GM23248 (cell line): ENCODE results near the gene CMSS1. TPM values are rescaled to one million over a fixed set of nuclear protein-coding genes. Genes with fewer than 3 reads are reported as not detected.

Experiments used
- DNase-seq: peaks from one replicate; pipeline ENCODE4 v3.0.0-alpha.2; 2015
- H2AFZ ChIP-seq: fragments of 200-600 bp; sonication (generic); 2 replicates; pipeline ENCODE4 v1.6.1; 2016; ENCODE audit warnings: antibody characterized with exemption
- H3F3A ChIP-seq: fragments of 200-600 bp; sonication (generic); 2 replicates; pipeline ENCODE4 v1.6.1; 2016; ENCODE audit warnings: mild to moderate bottlenecking, antibody characterized with exemption, mixed run types; ENCODE audit not compliant: insufficient read depth
- H3K27ac ChIP-seq: fragments of 200-600 bp; sonication (generic); 2 replicates; pipeline ENCODE4 v1.5.1; 2016; ENCODE audit warnings: mild to moderate bottlenecking
- H3K27me3 ChIP-seq: fragments of 200-600 bp; sonication (generic); replicated peaks from 2 replicates; pipeline ENCODE4 v1.6.1; 2016; ENCODE audit warnings: mild to moderate bottlenecking; ENCODE audit not compliant: insufficient read depth
- H3K36me3 ChIP-seq: fragments of 200-600 bp; sonication (generic); 2 replicates; pipeline ENCODE4 v1.6.1; 2016; ENCODE audit warnings: low read depth, mild to moderate bottlenecking
- H3K4me1 ChIP-seq: fragments of 200-600 bp; sonication (generic); 2 replicates; pipeline ENCODE4 v1.6.1; 2016; ENCODE audit warnings: mild to moderate bottlenecking; ENCODE audit not compliant: insufficient read depth
- H3K4me2 ChIP-seq: fragments of 200-600 bp; sonication (generic); one replicate; pipeline ENCODE4 v1.6.1; 2016; ENCODE audit warnings: mild to moderate bottlenecking; ENCODE audit not compliant: unreplicated experiment
- H3K4me3 ChIP-seq: fragments of 200-600 bp; sonication (generic); 2 replicates; pipeline ENCODE4 v1.5.1; 2016; ENCODE audit warnings: mild to moderate bottlenecking
- H3K79me2 ChIP-seq: fragments of 200-600 bp; sonication (generic); 2 replicates; pipeline ENCODE4 v1.6.1; 2016; ENCODE audit warnings: mild to moderate bottlenecking; ENCODE audit not compliant: insufficient read depth
- H3K9ac ChIP-seq: fragments of 200-600 bp; sonication (generic); 2 replicates; pipeline ENCODE4 v1.6.1; 2016; ENCODE audit warnings: mild to moderate bottlenecking
- H3K9me2 ChIP-seq: fragments of 200-600 bp; sonication (generic); 2 replicates; pipeline ENCODE4 v1.6.1; 2016; ENCODE audit warnings: mixed run types, mild to moderate bottlenecking, moderate library complexity; ENCODE audit not compliant: insufficient read depth
- H3K9me3 ChIP-seq: fragments of 200-600 bp; sonication (generic); one replicate; pipeline ENCODE4 v1.6.1; 2017; ENCODE audit warnings: low read depth
- H4K20me1 ChIP-seq: fragments of 200-600 bp; sonication (generic); 2 replicates; pipeline ENCODE4 v1.6.0; 2016; ENCODE audit not compliant: insufficient read depth
- EZH2 ChIP-seq: fragments of 200-600 bp; sonication (generic); IDR thresholded peaks from 2 replicates; pipeline ENCODE4 v1.6.1; 2018; ENCODE audit warnings: antibody characterized with exemption, mild to moderate bottlenecking; ENCODE audit not compliant: insufficient read depth, poor library complexity, severe bottlenecking
- EZH2phosphoT487 ChIP-seq: fragments of 200-600 bp; sonication (generic); IDR thresholded peaks from 2 replicates; pipeline ENCODE4 v1.6.1; 2018; ENCODE audit warnings: antibody characterized with exemption, moderate library complexity, mild to moderate bottlenecking, low read depth; ENCODE audit not compliant: insufficient read depth
- whole genome bisulfite sequencing, 2 experiments: methylation state at CpG; one replicate each; pipeline ENCODE4 v1.1.6; 2015 to 2017; ENCODE audit warnings: low lambda C conversion rate in 2 of 2, low coverage in 1 of 2; ENCODE audit errors: missing lambda C conversion rate in 2 of 2; 5-methylcytosine and 5-hydroxymethylcytosine counted together
- in situ Hi-C: fragments of 300-500 bp; cut with MboI; formaldehyde crosslinking; loops from 2 replicates; pipeline ENCODE4 v1.15.0; 2020
- polyA plus RNA-seq: library from polyadenylated mRNA; unstranded; fragments of >200 nt; fragmentation: Nextera tagmentation; extraction: Ambion mirVana; gene quantifications from 2 replicates; pipeline ENCODE4 v1.2.1, GENCODE V29; 2016
- total RNA-seq: library from RNA; depleted of rRNA; stranded (reverse); fragments of >200 nt; shearing (Covaris generic); gene quantifications from 2 replicates; pipeline ENCODE4 v1.2.3, GENCODE V29; 2014

Gene CMSS1
- total and polyA plus RNA-seq, 2 experiments from 2014 or later: 17.2 to 26.6 TPM

DNA sequence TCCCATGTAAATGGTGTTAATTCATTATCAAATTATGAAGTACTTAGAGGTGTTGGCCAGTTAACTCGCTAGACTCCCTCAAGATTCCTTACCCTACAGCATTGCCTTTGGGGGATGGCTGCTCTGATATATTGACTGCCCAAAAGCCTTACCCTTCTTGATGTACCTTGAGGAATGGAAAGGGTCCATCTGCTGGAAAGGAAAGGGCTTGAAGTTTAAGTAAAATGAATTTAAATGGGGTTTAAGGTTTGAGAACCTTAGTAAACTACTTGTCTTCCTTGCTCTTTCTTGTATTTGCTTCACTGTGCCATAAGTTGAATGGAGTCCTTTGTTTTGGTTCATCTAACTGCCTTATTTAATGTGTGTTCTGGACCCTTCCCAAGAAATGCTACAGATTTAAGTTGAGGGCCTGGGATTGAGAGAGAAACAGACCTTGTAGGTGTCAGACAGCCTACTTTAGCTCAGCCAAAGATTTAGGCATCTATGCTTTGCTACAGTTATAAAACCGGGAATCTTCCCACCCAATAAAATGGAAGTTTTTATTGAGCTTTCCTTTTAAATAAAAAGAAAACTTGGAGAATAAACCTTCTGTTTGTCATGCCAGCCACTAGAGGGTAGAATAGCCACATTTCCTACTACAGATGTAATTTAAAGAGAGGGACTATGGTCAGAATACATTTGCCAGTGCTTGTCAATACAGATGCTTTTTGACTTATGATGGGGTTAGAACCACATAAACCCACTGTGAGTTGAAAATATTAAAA, 25.3 kb downstream of the CMSS1 start:
- Histone ChIP-seq H3K4me1 (peaks cover 44% of the 10 kb centered on the region), H3K4me3 (no peak overlapping the region), H2AFZ (no peak overlapping the region), H3K9me3 (no peaks in the 10 kb centered on the region), H3K27me3 (no peaks in the 10 kb centered on the region), H3K9ac (peak overlapping the region; percentile 33; the same call in 1 of the 2 replicates), H3K79me2 (peaks cover 24% of the 10 kb centered on the region), H3K4me2 (peak overlapping the region; percentile 21), H3F3A (peaks cover 45% of the 10 kb centered on the region), H4K20me1 (no peaks in the 10 kb centered on the region), H3K9me2 (no peaks in the 10 kb centered on the region), H3K36me3 (no peaks in the 10 kb centered on the region), H3K27ac (peak overlapping the region; percentile 81)
- in situ Hi-C loops: no loop called here
- 50 to 53% methylated on average over 2 of the region's 2 CpGs for WGBS, 2 experiments
- TF ChIP-seq EZH2phosphoT487: no peak
- TF ChIP-seq EZH2: no peak
- DNase-seq: peak; percentile 78

- Histone ChIP-seq H3K4me1 (peaks cover 44% of the 10 kb centered on the region), H3K4me2 (peak overlapping the region; percentile 21), H3K36me3 (peaks cover 6% of the 10 kb centered on the region; the same call in 1 of the 2 replicates), H3K79me2 (peaks cover 31% of the 10 kb centered on the region), H3K9me2 (no peaks in the 10 kb centered on the region), H2AFZ (no peak overlapping the region), H3K9ac (peak overlapping the region; percentile 33; the same call in 1 of the 2 replicates), H3K27me3 (no peaks in the 10 kb centered on the region), H4K20me1 (no peaks in the 10 kb centered on the region), H3K4me3 (no peak overlapping the region), H3K9me3 (no peaks in the 10 kb centered on the region), H3K27ac (peak overlapping the region; percentile 81), H3F3A (peaks cover 52% of the 10 kb centered on the region)
- WGBS, 2 experiments: 36 to 38% methylated on average over 10 of the region's 10 CpGs
- in situ Hi-C loops: no loop called here
- TF ChIP-seq EZH2 (no peak), EZH2phosphoT487 (no peak)
- DNase-seq: peak; percentile 45
These were observed 26.1 kb downstream of the CMSS1 start for GRCh38 chr3:99843590-99844258.

DNA sequence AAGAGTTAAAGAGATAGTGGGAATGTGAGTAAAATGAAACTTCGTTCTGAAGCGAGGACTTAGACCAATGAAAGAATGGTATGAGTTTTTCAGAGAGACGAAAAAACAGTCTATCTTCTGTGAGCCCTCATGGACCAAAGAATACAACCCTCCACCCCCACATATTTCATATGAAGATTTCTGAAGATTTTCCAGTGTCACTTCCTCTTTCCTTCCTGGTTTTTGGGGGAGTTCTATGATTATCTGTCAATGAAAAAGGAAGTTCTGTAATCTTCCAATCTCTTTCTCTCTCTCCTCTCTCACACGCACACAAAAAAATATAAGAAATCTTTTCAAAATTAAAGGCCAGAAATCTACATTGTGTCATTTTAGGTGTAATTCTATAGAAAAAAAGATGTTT, 27.7 kb downstream of the CMSS1 start:
- peaks cover 66% of the 10 kb centered on the region for H3F3A ChIP-seq
- no peaks in the 10 kb centered on the region for H3K9me3 ChIP-seq
- TF ChIP-seq EZH2phosphoT487 (no peak), EZH2 (no peak)
- H3K9me2 ChIP-seq: no peaks in the 10 kb centered on the region
- H3K9ac ChIP-seq: no peak overlapping the region
- DNase-seq: no peak
- peaks cover 44% of the 10 kb centered on the region for H3K4me1 ChIP-seq
- no peaks in the 10 kb centered on the region for H4K20me1 ChIP-seq
- H3K4me3 ChIP-seq: no peak overlapping the region
- H3K79me2 ChIP-seq: peaks cover 43% of the 10 kb centered on the region
- in situ Hi-C loops: no loop called here
- peaks cover 20% of the 10 kb centered on the region for H3K36me3 ChIP-seq
- H3K4me2 ChIP-seq: no peak overlapping the region
- H3K27ac ChIP-seq: peak overlapping the region; percentile 81
- H3K27me3 ChIP-seq: no peaks in the 10 kb centered on the region
- WGBS, 2 experiments: 93% methylated on average over 4 of the region's 4 CpGs
- no peak overlapping the region for H2AFZ ChIP-seq

DNA sequence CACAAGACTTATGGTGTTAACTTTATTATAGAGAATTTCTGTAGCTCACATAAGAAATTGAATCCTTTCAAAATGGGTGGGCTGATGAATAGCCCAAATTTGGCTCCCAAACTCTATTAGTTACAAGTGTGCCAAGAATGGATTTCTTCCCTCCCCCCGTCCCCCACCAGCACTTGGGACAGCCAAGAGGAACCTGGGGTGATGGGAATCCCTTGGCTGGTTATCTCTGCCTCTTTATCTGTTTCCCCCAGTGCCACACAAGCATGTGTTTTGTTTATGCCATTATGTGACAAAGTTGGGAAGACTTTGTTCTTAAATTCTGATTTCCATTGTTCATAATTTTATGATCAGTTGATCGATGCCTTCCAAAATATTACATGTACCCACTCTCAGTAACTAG, 28.3 kb downstream of the CMSS1 start:
- in situ Hi-C loops: no loop called here
- H3K79me2 ChIP-seq: peaks cover 50% of the 10 kb centered on the region
- peak overlapping the region; percentile 81 for H3K27ac ChIP-seq

More for the DNA sequence above, 28.3 kb downstream of the CMSS1 start:
- no peak overlapping the region for H3K4me3 ChIP-seq
- peak; percentile 5 for DNase-seq
- peak overlapping the region; percentile 47 for H3K9ac ChIP-seq
- peaks cover 44% of the 10 kb centered on the region for H3K4me1 ChIP-seq
- peaks cover 66% of the 10 kb centered on the region for H3F3A ChIP-seq
- peaks cover 26% of the 10 kb centered on the region for H3K36me3 ChIP-seq
- H3K27me3 ChIP-seq: no peaks in the 10 kb centered on the region
- TF ChIP-seq EZH2phosphoT487 (no peak), EZH2 (no peak)
- no peaks in the 10 kb centered on the region for H3K9me2 ChIP-seq
- no peak overlapping the region for H3K4me2 ChIP-seq
- no peaks in the 10 kb centered on the region for H4K20me1 ChIP-seq
- no peak overlapping the region for H2AFZ ChIP-seq
- 29 to 32% methylated on average over 2 of the region's 2 CpGs for WGBS, 2 experiments
- no peaks in the 10 kb centered on the region for H3K9me3 ChIP-seq
